DOHH2 (cell line): ENCODE results near the gene F8.

Experiments used
- H3F3A ChIP-seq: fragments of 200-600 bp; sonication (generic), shearing (Covaris generic); 2 replicates; pipeline ENCODE4 v1.6.0; 2016; ENCODE audit warnings: antibody characterized with exemption, mild to moderate bottlenecking; ENCODE audit not compliant: control insufficient read depth, insufficient read depth
- H3K27ac ChIP-seq: fragments of 200-600 bp; sonication (generic); 2 replicates; pipeline ENCODE4 v1.5.1; 2014; ENCODE audit warnings: low read depth, mild to moderate bottlenecking, low read length, moderate library complexity
- H3K27me3 ChIP-seq: fragments of 200-600 bp; sonication (generic); 2 replicates; pipeline ENCODE4 v1.6.1; 2014; ENCODE audit warnings: mild to moderate bottlenecking, low read length, mixed read lengths; ENCODE audit not compliant: control insufficient read depth
- H3K36me3 ChIP-seq: fragments of 200-600 bp; sonication (generic); 2 replicates; pipeline ENCODE4 v1.6.1; 2014; ENCODE audit warnings: mild to moderate bottlenecking, low read length, moderate library complexity, mixed read lengths; ENCODE audit not compliant: control insufficient read depth
- H3K4me1 ChIP-seq: fragments of 200-600 bp; sonication (generic); 2 replicates; pipeline ENCODE4 v1.6.1; 2014; ENCODE audit warnings: mild to moderate bottlenecking, low read length, mixed read lengths; ENCODE audit not compliant: control insufficient read depth
- H3K4me2 ChIP-seq: fragments of 200-600 bp; sonication (generic); 2 replicates; pipeline ENCODE4 v1.6.0; 2014; ENCODE audit warnings: mild to moderate bottlenecking, low read length, moderate library complexity
- H3K4me3 ChIP-seq: fragments of 200-600 bp; sonication (generic); 2 replicates; pipeline ENCODE4 v1.5.1; 2014; ENCODE audit warnings: mild to moderate bottlenecking, low read length, mixed read lengths
- H3K79me2 ChIP-seq: fragments of 200-600 bp; sonication (generic); 2 replicates; pipeline ENCODE4 v1.6.1; 2014; ENCODE audit warnings: mild to moderate bottlenecking, low read length, mixed read lengths; ENCODE audit not compliant: control insufficient read depth
- H3K9me2 ChIP-seq: fragments of 200-600 bp; sonication (generic); replicated peaks from 2 replicates; pipeline ENCODE4 v1.6.1; 2014; ENCODE audit warnings: mild to moderate bottlenecking, low read length, mixed read lengths; ENCODE audit not compliant: control insufficient read depth
- H3K9me3 ChIP-seq: fragments of 200-600 bp; sonication (generic); 2 replicates; pipeline ENCODE4 v1.6.1; 2014; ENCODE audit warnings: antibody characterized with exemption, low read length, mixed read lengths; ENCODE audit not compliant: control insufficient read depth, insufficient read depth
- H4K20me1 ChIP-seq: fragments of 200-600 bp; sonication (generic); 2 replicates; pipeline ENCODE4 v1.6.0; 2014; ENCODE audit warnings: low read depth, mild to moderate bottlenecking, antibody characterized with exemption, low read length, moderate library complexity; ENCODE audit not compliant: control insufficient read depth, insufficient read depth
- EZH2phosphoT487 ChIP-seq: fragments of 200-600 bp; sonication (generic); IDR thresholded peaks from 2 replicates; pipeline ENCODE4 v1.6.1; 2017; ENCODE audit warnings: borderline replicate concordance, mild to moderate bottlenecking, antibody characterized with exemption, low read length, moderate library complexity, mixed read lengths
- TF ChIP-seq, protein P1 (sequence below): fragments of 200-600 bp; sonication (generic); IDR thresholded peaks from one replicate; pipeline ENCODE4 v1.5.1; 2014; ENCODE audit warnings: antibody characterized with exemption, mild to moderate bottlenecking, low read depth, low read length; ENCODE audit not compliant: poor library complexity, severe bottlenecking

Gene F8

DNA sequence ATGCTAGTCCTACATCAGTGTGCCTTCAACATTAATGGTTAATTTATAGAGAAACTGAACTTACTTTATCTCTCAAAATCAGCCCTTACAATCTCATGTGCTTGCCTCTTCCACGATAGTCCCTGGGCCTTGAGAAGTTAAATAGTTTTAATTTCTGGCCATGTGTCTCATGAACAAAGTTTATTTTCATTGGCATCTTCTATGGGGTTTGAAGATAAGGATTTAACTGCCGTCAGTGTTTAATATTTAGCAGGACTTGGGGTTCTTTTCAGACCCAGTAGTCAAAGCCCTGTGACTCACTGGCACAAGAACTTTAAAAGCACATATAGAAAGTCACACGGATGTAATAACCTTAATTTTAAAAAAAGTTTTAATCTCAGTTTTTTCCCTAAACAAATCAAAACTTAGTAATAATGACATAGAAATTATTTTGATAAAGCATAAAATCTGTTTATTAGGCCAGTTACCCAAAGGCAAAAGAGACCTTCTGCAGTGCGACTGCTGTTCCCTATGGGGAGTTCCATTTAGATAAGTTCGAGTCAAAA is 207.2 kb downstream of the F8 start:
- Histone ChIP-seq H3K79me2 (no peaks in the 10 kb centered on the region), H3K9me2 (no peaks in the 10 kb centered on the region)

DNA sequence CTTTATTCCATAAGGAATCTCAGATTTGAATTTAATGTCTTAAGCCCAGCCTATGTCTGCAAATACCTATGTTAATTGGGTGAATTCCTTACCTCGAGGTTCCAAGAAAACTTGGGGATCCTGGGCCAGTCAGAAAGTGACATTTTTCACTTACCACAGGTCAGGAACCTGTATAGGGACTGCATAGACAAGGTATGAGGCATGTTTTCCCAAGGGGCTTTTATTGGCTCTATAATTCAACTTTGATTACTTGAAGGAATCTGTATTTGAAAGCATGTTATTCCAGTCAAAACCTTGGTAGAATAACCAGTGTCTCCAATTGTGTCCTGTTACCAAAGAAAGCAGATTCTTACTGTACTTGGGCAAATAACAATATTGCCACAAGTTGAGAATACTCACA is 208.7 kb downstream of the F8 start:
- Histone ChIP-seq H3F3A (no peaks in the 10 kb centered on the region), H3K4me2 (no peak overlapping the region), H3K36me3 (no peaks in the 10 kb centered on the region), H3K79me2 (no peaks in the 10 kb centered on the region), H4K20me1 (no peaks in the 10 kb centered on the region), H3K9me3 (no peaks in the 10 kb centered on the region), H3K9me2 (no peaks in the 10 kb centered on the region), H3K4me1 (peaks cover 2% of the 10 kb centered on the region), H3K4me3 (no peak overlapping the region), H3K27me3 (no peaks in the 10 kb centered on the region), H3K27ac (no peak overlapping the region)
- TF ChIP-seq, protein P1, sequence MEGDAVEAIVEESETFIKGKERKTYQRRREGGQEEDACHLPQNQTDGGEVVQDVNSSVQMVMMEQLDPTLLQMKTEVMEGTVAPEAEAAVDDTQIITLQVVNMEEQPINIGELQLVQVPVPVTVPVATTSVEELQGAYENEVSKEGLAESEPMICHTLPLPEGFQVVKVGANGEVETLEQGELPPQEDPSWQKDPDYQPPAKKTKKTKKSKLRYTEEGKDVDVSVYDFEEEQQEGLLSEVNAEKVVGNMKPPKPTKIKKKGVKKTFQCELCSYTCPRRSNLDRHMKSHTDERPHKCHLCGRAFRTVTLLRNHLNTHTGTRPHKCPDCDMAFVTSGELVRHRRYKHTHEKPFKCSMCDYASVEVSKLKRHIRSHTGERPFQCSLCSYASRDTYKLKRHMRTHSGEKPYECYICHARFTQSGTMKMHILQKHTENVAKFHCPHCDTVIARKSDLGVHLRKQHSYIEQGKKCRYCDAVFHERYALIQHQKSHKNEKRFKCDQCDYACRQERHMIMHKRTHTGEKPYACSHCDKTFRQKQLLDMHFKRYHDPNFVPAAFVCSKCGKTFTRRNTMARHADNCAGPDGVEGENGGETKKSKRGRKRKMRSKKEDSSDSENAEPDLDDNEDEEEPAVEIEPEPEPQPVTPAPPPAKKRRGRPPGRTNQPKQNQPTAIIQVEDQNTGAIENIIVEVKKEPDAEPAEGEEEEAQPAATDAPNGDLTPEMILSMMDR, result no peak
- no peak for TF ChIP-seq EZH2phosphoT487

More for the DNA sequence above, 207.2 kb downstream of the F8 start:
- Histone ChIP-seq H3K4me1 (peaks cover 17% of the 10 kb centered on the region), H3K4me3 (no peak overlapping the region), H3K36me3 (no peaks in the 10 kb centered on the region), H3K4me2 (no peak overlapping the region), H3K27ac (no peak overlapping the region), H3F3A (no peaks in the 10 kb centered on the region), H4K20me1 (no peaks in the 10 kb centered on the region), H3K9me3 (no peaks in the 10 kb centered on the region), H3K27me3 (no peaks in the 10 kb centered on the region)
- no peak for TF ChIP-seq EZH2phosphoT487
- TF ChIP-seq, protein P1, result no peak

DNA sequence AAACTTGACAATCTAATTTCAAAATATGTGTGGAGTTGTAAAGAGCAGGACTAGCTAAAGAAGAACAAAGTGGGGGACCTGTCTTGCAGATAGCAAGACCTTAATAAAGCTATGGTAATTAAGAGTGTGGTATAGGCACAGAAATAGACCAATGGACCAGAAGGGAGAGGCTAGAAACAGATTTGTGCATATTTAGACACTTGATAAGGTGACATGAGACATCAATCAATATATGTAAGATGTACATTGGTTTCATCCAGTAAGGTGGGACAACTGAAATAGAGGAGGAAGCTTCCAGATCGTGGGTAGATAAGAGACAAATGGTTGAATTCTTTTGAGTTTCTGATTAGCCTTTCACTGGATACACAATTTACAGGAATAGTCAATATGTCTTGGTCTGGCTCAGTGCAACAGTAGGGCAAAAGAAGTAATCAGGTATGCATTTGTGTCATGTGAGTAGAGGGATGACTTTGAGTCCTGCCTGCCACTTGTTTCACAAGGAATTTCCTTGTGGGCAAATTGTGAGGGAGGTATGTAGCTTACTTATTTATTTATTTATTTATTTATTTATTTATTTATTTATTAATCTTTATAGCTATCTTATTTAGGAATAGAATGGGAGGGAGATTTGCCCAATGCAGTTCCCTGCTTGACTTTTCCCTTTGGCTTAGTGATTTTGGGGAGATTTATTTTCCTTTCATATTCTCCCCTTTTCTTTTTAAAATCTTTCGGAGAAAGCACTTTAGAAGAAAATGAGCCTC is 210.0 kb downstream of the F8 start:
- Histone ChIP-seq H3K4me3 (no peak overlapping the region), H3K27ac (no peak overlapping the region), H3K9me2 (no peaks in the 10 kb centered on the region), H3K4me1 (no peaks in the 10 kb centered on the region), H4K20me1 (no peaks in the 10 kb centered on the region), H3K36me3 (no peaks in the 10 kb centered on the region), H3K4me2 (no peak overlapping the region), H3F3A (no peaks in the 10 kb centered on the region), H3K9me3 (no peaks in the 10 kb centered on the region), H3K79me2 (no peaks in the 10 kb centered on the region), H3K27me3 (no peaks in the 10 kb centered on the region)
- TF ChIP-seq, protein P1, result no peak
- no peak for TF ChIP-seq EZH2phosphoT487
